WTC11 (cell line): Measurements from ENCODE around the gene RAI1. TPM values are rescaled to one million over a fixed set of nuclear protein-coding genes. Genes with fewer than 3 reads are reported as not detected.

Experiments used
- ATAC-seq: fragments of 200-7000 bp; cut with Tn5 transposase; 2 replicates; pipeline ENCODE4 v1.10.0; 2021; ENCODE audit warnings: mild to moderate bottlenecking, moderate library complexity
- CTCF ChIA-PET: fragments of 300-600 bp; sonication (Branson Sonifier 250); formaldehyde crosslinking; loops from one replicate; lab custom pipeline; 2021; ENCODE audit warnings: antibody characterized with exemption; lab: Charles Lee
- POLR2A ChIA-PET: fragments of 350-600 bp; sonication (Branson Sonifier 250); formaldehyde crosslinking; loops from one replicate; lab custom pipeline; 2021; ENCODE audit warnings: antibody characterized with exemption; lab: Charles Lee
- DNase-seq: peaks from one replicate; pipeline ENCODE4 v3.0.0; 2021; ENCODE audit warnings: low spot score
- H3K27ac Mint-ChIP-seq: 2 replicates; pipeline ENCODE4 v1.8.0; 2021; ENCODE audit warnings: mixed read lengths
- H3K27me3 Mint-ChIP-seq: 2 replicates; pipeline ENCODE4 v1.8.0; 2021; ENCODE audit warnings: low read depth, mild to moderate bottlenecking, moderate library complexity, mixed read lengths
- H3K36me3 Mint-ChIP-seq: 2 replicates; pipeline ENCODE4 v1.8.0; 2021; ENCODE audit warnings: mixed read lengths
- H3K4me1 Mint-ChIP-seq: 2 replicates; pipeline ENCODE4 v1.8.0; 2022; ENCODE audit warnings: mixed read lengths
- H3K4me3 Mint-ChIP-seq: 2 replicates; pipeline ENCODE4 v1.8.0; 2021; ENCODE audit warnings: mild to moderate bottlenecking, moderate library complexity, mixed read lengths
- H3K9me3 Mint-ChIP-seq: 2 replicates; pipeline ENCODE4 v1.8.0; 2021; ENCODE audit warnings: mixed read lengths
- CREB1 ChIP-seq: sonication (generic); formaldehyde crosslinking; IDR thresholded peaks from 2 replicates; pipeline ENCODE4 v1.8.0; 2023; ENCODE audit warnings: mild to moderate bottlenecking, missing genetic modification reagents
- ELF4 ChIP-seq: sonication (generic); formaldehyde crosslinking; IDR thresholded peaks from 2 replicates; pipeline ENCODE4 v1.8.1; 2022; ENCODE audit warnings: low read depth, mild to moderate bottlenecking, moderate library complexity, missing genetic modification reagents
- EMX1 ChIP-seq: fragments of 250-450 bp; sonication (Bioruptor Pico); IDR thresholded peaks from 2 replicates; pipeline ENCODE4 v1.8.0; 2021; ENCODE audit warnings: mild to moderate bottlenecking
- FOXJ3 ChIP-seq: sonication (generic); formaldehyde crosslinking; IDR thresholded peaks from 2 replicates; pipeline ENCODE4 v1.9.0; 2021; ENCODE audit warnings: missing genetic modification reagents, mild to moderate bottlenecking, borderline replicate concordance
- GTF2I ChIP-seq: fragments of 250-450 bp; sonication (Bioruptor Pico); conservative IDR thresholded peaks from 2 replicates; pipeline ENCODE4 v1.4.0; 2021; ENCODE audit warnings: mild to moderate bottlenecking
- HMGA2 ChIP-seq: fragments of 250-450 bp; sonication (Bioruptor Pico); IDR thresholded peaks from 2 replicates; pipeline ENCODE4 v1.4.0; 2021; ENCODE audit warnings: mild to moderate bottlenecking, moderate library complexity
- JAZF1 ChIP-seq: fragments of 250-450 bp; sonication (Bioruptor Pico); IDR thresholded peaks from 2 replicates; pipeline ENCODE4 v1.9.0; 2021; ENCODE audit warnings: moderate library complexity, mild to moderate bottlenecking, inconsistent platforms
- NR2C2 ChIP-seq: sonication (generic); formaldehyde crosslinking; IDR thresholded peaks from 2 replicates; pipeline ENCODE4 v1.8.0; 2022; ENCODE audit warnings: mild to moderate bottlenecking, missing genetic modification reagents
- NR3C1 ChIP-seq: sonication (generic); formaldehyde crosslinking; conservative IDR thresholded peaks from 2 replicates; pipeline ENCODE4 v1.8.1; 2023; ENCODE audit warnings: low read depth, mild to moderate bottlenecking, missing genetic modification reagents
- OVOL2 ChIP-seq: fragments of 250-450 bp; sonication (Bioruptor Pico); IDR thresholded peaks from 2 replicates; pipeline ENCODE4 v1.9.0; 2021; ENCODE audit warnings: mild to moderate bottlenecking, borderline replicate concordance
- RORB ChIP-seq: fragments of 250-450 bp; sonication (Bioruptor Pico); IDR thresholded peaks from 2 replicates; pipeline ENCODE4 v1.9.0; 2021; ENCODE audit warnings: mild to moderate bottlenecking
- TEAD4 ChIP-seq: sonication (generic); formaldehyde crosslinking; IDR thresholded peaks from 2 replicates; pipeline ENCODE4 v1.8.0; 2022; ENCODE audit warnings: mild to moderate bottlenecking, missing genetic modification reagents
- ZNF219 ChIP-seq: sonication (generic); formaldehyde crosslinking; IDR thresholded peaks from 2 replicates; pipeline ENCODE4 v1.8.0; 2023; ENCODE audit warnings: missing genetic modification reagents, mild to moderate bottlenecking, borderline replicate concordance
- ZNF232 ChIP-seq: sonication (generic); formaldehyde crosslinking; IDR thresholded peaks from 2 replicates; pipeline ENCODE4 v1.8.0; 2022; ENCODE audit warnings: mild to moderate bottlenecking, missing genetic modification reagents
- total RNA-seq: library from RNA; stranded (reverse); gene quantifications from 3 replicates; pipeline ENCODE4 v1.2.3, GENCODE V29; 2021
- TF ChIP-seq, protein P1 (sequence below): sonication (generic); formaldehyde crosslinking; IDR thresholded peaks from 2 replicates; pipeline ENCODE4 v1.8.1; 2023; ENCODE audit warnings: mild to moderate bottlenecking, missing genetic modification reagents
- TF ChIP-seq, protein P2 (sequence below): fragments of 250-450 bp; sonication (Bioruptor Pico); IDR thresholded peaks from 2 replicates; pipeline ENCODE4 v1.8.0; 2021; ENCODE audit warnings: mild to moderate bottlenecking
- TF ChIP-seq, protein P3 (sequence below): sonication (generic); formaldehyde crosslinking; IDR thresholded peaks from 2 replicates; pipeline ENCODE4 v1.8.1; 2022; ENCODE audit warnings: low read depth, missing genetic modification reagents, borderline replicate concordance
- TF ChIP-seq, protein P4 (sequence below): fragments of 250-450 bp; sonication (Bioruptor Pico); IDR thresholded peaks from 2 replicates; pipeline ENCODE4 v1.9.0; 2021; ENCODE audit warnings: moderate library complexity, mild to moderate bottlenecking, inconsistent platforms, borderline replicate concordance
- TF ChIP-seq, protein P5 (sequence below): sonication (generic); formaldehyde crosslinking; IDR thresholded peaks from 2 replicates; pipeline ENCODE4 v1.8.1; 2023; ENCODE audit warnings: mild to moderate bottlenecking, missing genetic modification reagents, borderline replicate concordance

The RAI1 gene
- total RNA-seq, 1 experiment from 2014 or later: 12.7 TPM

DNA sequence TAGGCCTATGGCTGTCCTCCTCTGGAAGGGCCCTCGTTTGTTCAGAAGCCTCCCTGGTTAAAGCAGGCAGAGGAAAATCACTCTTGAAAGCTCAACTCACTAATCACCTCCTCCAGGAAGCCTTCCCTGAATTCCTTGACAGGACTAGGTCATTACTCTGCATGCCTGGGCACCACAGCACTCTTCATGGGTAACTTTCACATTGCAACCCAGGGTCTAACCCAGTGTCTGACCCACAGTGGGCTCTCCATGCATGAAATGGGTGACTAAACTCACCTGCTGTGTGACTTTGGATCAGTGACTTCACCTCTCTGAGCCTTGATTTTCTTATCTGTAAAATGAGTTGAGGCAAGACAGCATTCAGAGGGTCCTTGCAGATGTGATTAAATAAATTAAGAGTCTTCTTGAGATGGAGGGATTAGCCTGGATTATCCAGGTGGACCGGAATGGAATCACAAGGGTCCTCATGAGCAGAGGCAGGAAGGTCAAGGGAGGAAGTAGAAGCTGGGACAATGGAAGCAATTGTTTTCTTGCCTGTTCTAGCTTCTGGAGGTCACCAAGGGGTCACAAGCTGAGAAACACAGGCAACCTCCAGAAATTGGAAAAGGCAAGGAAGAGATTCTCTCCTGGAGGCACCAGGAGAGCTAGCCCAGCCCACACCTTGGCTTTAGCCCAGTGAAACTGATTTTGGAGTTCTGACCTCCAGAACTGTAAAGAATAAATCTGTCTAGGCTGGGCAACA is 3.8 kb upstream of the RAI1 start:
- Mint-ChIP-seq H3K27ac (no peak overlapping the region), H3K36me3 (no peaks in the 10 kb centered on the region), H3K27me3 (peaks cover 86% of the 10 kb centered on the region), H3K4me1 (peaks cover 32% of the 10 kb centered on the region), H3K9me3 (no peaks in the 10 kb centered on the region), H3K4me3 (no peak overlapping the region)
- no peak for DNase-seq
- no peak for ATAC-seq
- ChIA-PET CTCF (interaction anchor here (1.0 to 1.2 kb wide), 2 partner anchors 16 to 135 kb away, joined by 3 to 4 read pairs; no protein-coding TSS in a partner anchor), POLR2A (interaction anchor here (0.6 kb wide), 1 partner anchor 198 kb away, joined by 4 read pairs; no protein-coding TSS in a partner anchor)
- no peak for TF ChIP-seq NR3C1 (CRISPR knock-in tag)
- TF ChIP-seq, protein P1, sequence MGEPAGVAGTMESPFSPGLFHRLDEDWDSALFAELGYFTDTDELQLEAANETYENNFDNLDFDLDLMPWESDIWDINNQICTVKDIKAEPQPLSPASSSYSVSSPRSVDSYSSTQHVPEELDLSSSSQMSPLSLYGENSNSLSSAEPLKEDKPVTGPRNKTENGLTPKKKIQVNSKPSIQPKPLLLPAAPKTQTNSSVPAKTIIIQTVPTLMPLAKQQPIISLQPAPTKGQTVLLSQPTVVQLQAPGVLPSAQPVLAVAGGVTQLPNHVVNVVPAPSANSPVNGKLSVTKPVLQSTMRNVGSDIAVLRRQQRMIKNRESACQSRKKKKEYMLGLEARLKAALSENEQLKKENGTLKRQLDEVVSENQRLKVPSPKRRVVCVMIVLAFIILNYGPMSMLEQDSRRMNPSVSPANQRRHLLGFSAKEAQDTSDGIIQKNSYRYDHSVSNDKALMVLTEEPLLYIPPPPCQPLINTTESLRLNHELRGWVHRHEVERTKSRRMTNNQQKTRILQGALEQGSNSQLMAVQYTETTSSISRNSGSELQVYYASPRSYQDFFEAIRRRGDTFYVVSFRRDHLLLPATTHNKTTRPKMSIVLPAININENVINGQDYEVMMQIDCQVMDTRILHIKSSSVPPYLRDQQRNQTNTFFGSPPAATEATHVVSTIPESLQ (CRISPR knock-in tag): no peak
- TF ChIP-seq, protein P2, sequence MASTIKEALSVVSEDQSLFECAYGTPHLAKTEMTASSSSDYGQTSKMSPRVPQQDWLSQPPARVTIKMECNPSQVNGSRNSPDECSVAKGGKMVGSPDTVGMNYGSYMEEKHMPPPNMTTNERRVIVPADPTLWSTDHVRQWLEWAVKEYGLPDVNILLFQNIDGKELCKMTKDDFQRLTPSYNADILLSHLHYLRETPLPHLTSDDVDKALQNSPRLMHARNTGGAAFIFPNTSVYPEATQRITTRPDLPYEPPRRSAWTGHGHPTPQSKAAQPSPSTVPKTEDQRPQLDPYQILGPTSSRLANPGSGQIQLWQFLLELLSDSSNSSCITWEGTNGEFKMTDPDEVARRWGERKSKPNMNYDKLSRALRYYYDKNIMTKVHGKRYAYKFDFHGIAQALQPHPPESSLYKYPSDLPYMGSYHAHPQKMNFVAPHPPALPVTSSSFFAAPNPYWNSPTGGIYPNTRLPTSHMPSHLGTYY: no peak
- TF ChIP-seq, protein P3, sequence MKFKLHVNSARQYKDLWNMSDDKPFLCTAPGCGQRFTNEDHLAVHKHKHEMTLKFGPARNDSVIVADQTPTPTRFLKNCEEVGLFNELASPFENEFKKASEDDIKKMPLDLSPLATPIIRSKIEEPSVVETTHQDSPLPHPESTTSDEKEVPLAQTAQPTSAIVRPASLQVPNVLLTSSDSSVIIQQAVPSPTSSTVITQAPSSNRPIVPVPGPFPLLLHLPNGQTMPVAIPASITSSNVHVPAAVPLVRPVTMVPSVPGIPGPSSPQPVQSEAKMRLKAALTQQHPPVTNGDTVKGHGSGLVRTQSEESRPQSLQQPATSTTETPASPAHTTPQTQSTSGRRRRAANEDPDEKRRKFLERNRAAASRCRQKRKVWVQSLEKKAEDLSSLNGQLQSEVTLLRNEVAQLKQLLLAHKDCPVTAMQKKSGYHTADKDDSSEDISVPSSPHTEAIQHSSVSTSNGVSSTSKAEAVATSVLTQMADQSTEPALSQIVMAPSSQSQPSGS (CRISPR knock-in tag): no peak
- no peak for TF ChIP-seq ZNF219 (CRISPR knock-in tag)
- TF ChIP-seq EMX1 (CRISPR knock-in tag): no peak
- TF ChIP-seq JAZF1 (CRISPR knock-in tag): no peak
- no peak for TF ChIP-seq NR2C2 (CRISPR knock-in tag)
- TF ChIP-seq TEAD4 (CRISPR knock-in tag): no peak
- TF ChIP-seq, protein P4, sequence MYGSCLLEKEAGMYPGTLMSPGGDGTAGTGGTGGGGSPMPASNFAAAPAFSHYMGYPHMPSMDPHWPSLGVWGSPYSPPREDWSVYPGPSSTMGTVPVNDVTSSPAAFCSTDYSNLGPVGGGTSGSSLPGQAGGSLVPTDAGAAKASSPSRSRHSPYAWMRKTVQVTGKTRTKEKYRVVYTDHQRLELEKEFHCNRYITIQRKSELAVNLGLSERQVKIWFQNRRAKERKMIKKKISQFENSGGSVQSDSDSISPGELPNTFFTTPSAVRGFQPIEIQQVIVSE (CRISPR knock-in tag): no peak
- no peak for TF ChIP-seq ZNF232
- no peak for TF ChIP-seq OVOL2 (CRISPR knock-in tag)
- TF ChIP-seq GTF2I (CRISPR knock-in tag): no peak
- no peak for TF ChIP-seq CREB1
- TF ChIP-seq HMGA2 (CRISPR knock-in tag): no peak
- TF ChIP-seq FOXJ3 (CRISPR knock-in tag): no peak
- TF ChIP-seq ELF4 (CRISPR knock-in tag): no peak
- TF ChIP-seq RORB (CRISPR knock-in tag): no peak
- TF ChIP-seq, protein P5, sequence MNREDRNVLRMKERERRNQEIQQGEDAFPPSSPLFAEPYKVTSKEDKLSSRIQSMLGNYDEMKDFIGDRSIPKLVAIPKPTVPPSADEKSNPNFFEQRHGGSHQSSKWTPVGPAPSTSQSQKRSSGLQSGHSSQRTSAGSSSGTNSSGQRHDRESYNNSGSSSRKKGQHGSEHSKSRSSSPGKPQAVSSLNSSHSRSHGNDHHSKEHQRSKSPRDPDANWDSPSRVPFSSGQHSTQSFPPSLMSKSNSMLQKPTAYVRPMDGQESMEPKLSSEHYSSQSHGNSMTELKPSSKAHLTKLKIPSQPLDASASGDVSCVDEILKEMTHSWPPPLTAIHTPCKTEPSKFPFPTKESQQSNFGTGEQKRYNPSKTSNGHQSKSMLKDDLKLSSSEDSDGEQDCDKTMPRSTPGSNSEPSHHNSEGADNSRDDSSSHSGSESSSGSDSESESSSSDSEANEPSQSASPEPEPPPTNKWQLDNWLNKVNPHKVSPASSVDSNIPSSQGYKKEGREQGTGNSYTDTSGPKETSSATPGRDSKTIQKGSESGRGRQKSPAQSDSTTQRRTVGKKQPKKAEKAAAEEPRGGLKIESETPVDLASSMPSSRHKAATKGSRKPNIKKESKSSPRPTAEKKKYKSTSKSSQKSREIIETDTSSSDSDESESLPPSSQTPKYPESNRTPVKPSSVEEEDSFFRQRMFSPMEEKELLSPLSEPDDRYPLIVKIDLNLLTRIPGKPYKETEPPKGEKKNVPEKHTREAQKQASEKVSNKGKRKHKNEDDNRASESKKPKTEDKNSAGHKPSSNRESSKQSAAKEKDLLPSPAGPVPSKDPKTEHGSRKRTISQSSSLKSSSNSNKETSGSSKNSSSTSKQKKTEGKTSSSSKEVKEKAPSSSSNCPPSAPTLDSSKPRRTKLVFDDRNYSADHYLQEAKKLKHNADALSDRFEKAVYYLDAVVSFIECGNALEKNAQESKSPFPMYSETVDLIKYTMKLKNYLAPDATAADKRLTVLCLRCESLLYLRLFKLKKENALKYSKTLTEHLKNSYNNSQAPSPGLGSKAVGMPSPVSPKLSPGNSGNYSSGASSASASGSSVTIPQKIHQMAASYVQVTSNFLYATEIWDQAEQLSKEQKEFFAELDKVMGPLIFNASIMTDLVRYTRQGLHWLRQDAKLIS (CRISPR knock-in tag): no peak
